ENCODE data around the gene RBP7.
"Not testable (repeated sequence)": the region's sequence is repeated elsewhere in the genome, so short reads cannot be mapped to it uniquely, and the experiment has no call there.

- TF ChIP-seq FOXM1 (IDR thresholded peaks at IDR 0.05; ENCODE audit: borderline replicate concordance); FOXA1 (IDR thresholded peaks at IDR 0.05): not testable (repeated sequence)
- TF ChIP-seq, protein P1, sequence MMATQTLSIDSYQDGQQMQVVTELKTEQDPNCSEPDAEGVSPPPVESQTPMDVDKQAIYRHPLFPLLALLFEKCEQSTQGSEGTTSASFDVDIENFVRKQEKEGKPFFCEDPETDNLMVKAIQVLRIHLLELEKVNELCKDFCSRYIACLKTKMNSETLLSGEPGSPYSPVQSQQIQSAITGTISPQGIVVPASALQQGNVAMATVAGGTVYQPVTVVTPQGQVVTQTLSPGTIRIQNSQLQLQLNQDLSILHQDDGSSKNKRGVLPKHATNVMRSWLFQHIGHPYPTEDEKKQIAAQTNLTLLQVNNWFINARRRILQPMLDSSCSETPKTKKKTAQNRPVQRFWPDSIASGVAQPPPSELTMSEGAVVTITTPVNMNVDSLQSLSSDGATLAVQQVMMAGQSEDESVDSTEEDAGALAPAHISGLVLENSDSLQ (IDR thresholded peaks at IDR 0.05), result not testable (repeated sequence)
Measured at GRCh38 chr1:10021992-10022391, 25.0 kb downstream of the RBP7 start.
